Ascending aorta (tissue), 2 donors: ENCODE data around the gene TSHZ3. TPM values are rescaled to one million over a fixed set of nuclear protein-coding genes. Genes with fewer than 3 reads are reported as not detected.

Source experiments
- DNase-seq, 2 donors: peaks; one replicate each; pipeline ENCODE4 v3.0.0-alpha.2; 2019; ENCODE audit warnings: low spot score in 2 of 2
- H3K27ac ChIP-seq, 2 donors: fragments of 200-600 bp; sonication (generic); one replicate each; pipeline ENCODE4 v1.5.1; 2016 to 2017; ENCODE audit warnings: mild to moderate bottlenecking in 1 of 2
- H3K27me3 ChIP-seq: fragments of 200-600 bp; sonication (generic); one replicate; pipeline ENCODE4 v1.5.1; 2017
- H3K36me3 ChIP-seq, 2 donors: fragments of 200-600 bp; sonication (generic); one replicate each; pipeline ENCODE4 v1.5.1; 2016
- H3K4me1 ChIP-seq, 2 donors: fragments of 200-600 bp; sonication (generic); one replicate each; pipeline ENCODE4 v1.5.1; 2016 to 2017; ENCODE audit warnings: mild to moderate bottlenecking in 1 of 2
- H3K4me3 ChIP-seq, 2 donors: fragments of 200-600 bp; sonication (generic); one replicate each; pipeline ENCODE4 v1.5.1; 2016 to 2017; ENCODE audit warnings: mild to moderate bottlenecking in 1 of 2
- H3K9me3 ChIP-seq, 2 donors: fragments of 200-600 bp; sonication (generic); one replicate each; pipeline ENCODE4 v1.5.1; 2016
- intact Hi-C: fragments of 100-400 bp; cut with DNase I; formaldehyde crosslinking; loops from one replicate; pipeline ENCODE4 v1.15.1; 2023
- total RNA-seq: library from RNA; depleted of rRNA; stranded (reverse); fragments of >200 nt; gene quantifications from one replicate; pipeline ENCODE4 v1.1.0, GENCODE V29; 2016
- TF ChIP-seq, protein P1 (sequence below), 3 experiments: fragments of 200-600 bp in 2 of 3; fragments of 450-650 bp in 1 of 3; sonication (generic) in 2 of 3; IDR thresholded peaks; one replicate each; pipeline ENCODE4 v1.5.1; 2016 to 2019; ENCODE audit warnings: antibody characterized with exemption in 3 of 3, mild to moderate bottlenecking in 1 of 3, moderate library complexity in 1 of 3

The TSHZ3 gene, protein sequence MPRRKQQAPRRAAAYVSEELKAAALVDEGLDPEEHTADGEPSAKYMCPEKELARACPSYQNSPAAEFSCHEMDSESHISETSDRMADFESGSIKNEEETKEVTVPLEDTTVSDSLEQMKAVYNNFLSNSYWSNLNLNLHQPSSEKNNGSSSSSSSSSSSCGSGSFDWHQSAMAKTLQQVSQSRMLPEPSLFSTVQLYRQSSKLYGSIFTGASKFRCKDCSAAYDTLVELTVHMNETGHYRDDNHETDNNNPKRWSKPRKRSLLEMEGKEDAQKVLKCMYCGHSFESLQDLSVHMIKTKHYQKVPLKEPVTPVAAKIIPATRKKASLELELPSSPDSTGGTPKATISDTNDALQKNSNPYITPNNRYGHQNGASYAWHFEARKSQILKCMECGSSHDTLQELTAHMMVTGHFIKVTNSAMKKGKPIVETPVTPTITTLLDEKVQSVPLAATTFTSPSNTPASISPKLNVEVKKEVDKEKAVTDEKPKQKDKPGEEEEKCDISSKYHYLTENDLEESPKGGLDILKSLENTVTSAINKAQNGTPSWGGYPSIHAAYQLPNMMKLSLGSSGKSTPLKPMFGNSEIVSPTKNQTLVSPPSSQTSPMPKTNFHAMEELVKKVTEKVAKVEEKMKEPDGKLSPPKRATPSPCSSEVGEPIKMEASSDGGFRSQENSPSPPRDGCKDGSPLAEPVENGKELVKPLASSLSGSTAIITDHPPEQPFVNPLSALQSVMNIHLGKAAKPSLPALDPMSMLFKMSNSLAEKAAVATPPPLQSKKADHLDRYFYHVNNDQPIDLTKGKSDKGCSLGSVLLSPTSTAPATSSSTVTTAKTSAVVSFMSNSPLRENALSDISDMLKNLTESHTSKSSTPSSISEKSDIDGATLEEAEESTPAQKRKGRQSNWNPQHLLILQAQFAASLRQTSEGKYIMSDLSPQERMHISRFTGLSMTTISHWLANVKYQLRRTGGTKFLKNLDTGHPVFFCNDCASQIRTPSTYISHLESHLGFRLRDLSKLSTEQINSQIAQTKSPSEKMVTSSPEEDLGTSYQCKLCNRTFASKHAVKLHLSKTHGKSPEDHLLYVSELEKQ
- 9.9 TPM for total RNA-seq

DNA sequence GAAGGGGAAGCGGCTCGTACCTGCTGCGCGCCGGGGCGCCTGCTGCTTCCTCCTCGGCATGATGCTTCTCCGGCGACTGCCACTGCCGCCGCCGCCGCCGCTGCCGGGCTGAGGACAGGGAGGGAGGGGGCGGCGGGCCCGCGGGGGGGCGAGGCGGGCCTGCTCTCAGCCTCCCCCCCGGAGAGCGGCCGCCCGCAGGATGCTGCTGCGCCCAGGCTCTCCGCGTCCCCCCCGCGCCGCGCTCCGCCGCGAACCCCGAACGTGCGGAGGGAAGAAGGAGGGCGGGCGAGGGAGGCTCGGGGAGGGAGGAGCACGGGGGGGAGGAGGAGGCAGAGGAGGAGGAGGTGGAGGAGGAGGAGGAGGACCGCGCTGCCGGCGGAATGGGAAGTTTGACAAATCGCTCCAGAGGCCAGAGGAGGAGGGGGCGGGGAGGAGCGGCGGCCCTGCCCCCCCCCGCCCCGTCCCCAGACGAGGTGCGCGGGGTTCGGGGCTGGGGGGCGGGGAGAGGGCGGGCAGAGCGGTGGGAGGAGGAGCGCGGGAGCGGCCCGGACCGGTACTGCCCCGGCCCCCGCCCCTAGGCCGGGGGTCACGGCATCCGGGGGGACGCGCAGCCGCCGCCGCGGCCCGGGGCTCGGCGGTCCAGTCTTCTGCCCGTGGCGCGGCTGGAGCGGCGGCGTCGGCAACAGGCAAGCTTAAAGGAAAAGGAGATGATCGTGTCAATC is at the start of gene TSHZ3:
TSS of gene TSHZ3 (minus strand) at position 277 of the 722 bp plus-strand sequence. CDS start at position 60, 217 bp downstream.
- H3K4me1 ChIP-seq, result peaks cover 7 to 13% of the 10 kb centered on the region in 2 donors

DNA sequence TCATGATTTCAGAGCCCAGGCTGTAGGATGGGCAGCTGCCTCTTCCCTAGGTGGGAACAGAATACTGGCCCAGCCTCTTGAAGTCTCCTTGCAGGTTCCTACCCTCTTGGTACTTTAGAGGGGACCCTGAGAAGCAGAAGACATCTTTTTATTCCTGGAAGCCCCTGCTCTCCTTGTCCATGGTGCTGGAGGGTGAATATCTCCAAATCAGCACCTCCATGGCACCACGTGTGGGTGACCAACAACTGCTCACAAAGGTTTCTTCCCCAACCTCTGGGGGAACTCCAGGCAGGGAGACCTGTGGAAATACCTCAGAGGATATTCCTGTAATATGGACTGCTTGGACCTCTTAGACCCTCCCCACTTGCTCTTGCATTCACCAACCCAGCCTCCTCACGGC is 48.1 kb upstream of the TSHZ3 start:
- Histone ChIP-seq H3K4me3 (no peak overlapping the region), H3K27ac (no peak overlapping the region), H3K9me3 (no peaks in the 10 kb centered on the region), H3K4me1 (no peaks in the 10 kb centered on the region), H3K27me3 (no peaks in the 10 kb centered on the region), H3K36me3 (no peaks in the 10 kb centered on the region)
- TF ChIP-seq, protein P1, sequence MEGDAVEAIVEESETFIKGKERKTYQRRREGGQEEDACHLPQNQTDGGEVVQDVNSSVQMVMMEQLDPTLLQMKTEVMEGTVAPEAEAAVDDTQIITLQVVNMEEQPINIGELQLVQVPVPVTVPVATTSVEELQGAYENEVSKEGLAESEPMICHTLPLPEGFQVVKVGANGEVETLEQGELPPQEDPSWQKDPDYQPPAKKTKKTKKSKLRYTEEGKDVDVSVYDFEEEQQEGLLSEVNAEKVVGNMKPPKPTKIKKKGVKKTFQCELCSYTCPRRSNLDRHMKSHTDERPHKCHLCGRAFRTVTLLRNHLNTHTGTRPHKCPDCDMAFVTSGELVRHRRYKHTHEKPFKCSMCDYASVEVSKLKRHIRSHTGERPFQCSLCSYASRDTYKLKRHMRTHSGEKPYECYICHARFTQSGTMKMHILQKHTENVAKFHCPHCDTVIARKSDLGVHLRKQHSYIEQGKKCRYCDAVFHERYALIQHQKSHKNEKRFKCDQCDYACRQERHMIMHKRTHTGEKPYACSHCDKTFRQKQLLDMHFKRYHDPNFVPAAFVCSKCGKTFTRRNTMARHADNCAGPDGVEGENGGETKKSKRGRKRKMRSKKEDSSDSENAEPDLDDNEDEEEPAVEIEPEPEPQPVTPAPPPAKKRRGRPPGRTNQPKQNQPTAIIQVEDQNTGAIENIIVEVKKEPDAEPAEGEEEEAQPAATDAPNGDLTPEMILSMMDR (IDR thresholded peaks at IDR 0.05), result no peak
- intact Hi-C loops, result no loop called here
- no peak for DNase-seq

More for the DNA sequence above, at the start of gene TSHZ3:
- Histone ChIP-seq H3K27me3 (no peaks in the 10 kb centered on the region), H3K4me3 (peak within 1 kb of the TSS; percentile 88 to 98), H3K27ac (peak within 1 kb of the TSS; percentile 75 to 90), H3K9me3 (no peaks in the 10 kb centered on the region), H3K36me3 (no peaks in the 10 kb centered on the region)
- TF ChIP-seq, protein P1 (IDR thresholded peaks at IDR 0.05), result no peak
- DNase-seq, result peak in 1 of 2 donors; percentile 85
- intact Hi-C loops, result loop anchor here (2.0 to 10.0 kb wide), 2 partner anchors 995 to 1231 kb away; partner anchors contain the start of genes PDCD5 and ZNF507

DNA sequence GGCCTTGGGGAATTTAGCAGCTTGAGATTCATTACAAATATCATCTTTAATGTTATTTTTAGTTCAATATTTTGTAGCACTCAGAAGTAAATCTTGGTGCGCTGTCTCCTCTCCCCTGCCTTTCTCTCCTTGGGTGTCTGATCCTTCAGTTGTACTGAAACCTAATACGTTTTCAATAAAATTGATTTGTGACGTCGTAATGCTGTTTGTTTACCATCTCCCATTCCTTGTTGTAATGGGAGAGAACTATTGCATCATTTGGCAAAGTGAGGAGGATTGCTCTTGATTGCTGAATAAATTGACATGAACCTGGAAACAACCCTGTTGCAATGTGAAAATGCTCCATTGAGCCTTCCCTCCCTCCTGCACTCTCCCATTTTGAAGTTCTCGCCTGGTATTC is 43.2 kb upstream of the TSHZ3 start:
- no peaks in the 10 kb centered on the region for H3K4me1 ChIP-seq

DNA sequence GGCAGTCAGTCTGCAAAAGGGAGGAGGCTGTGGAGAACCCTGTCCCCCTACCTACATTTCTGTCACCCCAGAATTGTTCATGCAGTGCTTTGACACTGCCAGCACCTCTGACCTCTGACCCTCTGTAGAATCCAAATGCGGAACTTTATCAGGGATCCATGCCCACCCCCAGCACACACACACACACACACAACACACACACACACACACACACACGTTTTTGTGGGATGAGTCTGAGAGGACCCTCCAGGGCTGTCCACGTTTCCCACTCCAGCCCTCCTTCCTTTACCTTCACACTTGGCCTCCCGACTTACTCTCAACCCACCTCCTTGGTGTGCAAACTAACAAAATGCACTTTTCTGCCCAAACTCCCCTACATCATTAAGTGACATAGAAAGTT is 42.3 kb upstream of the TSHZ3 start:
- DNase-seq, result no peak
- intact Hi-C loops, result no loop called here
- H3K9me3 ChIP-seq, result no peaks in the 10 kb centered on the region
- TF ChIP-seq, protein P1 (IDR thresholded peaks at IDR 0.05), result no peak
- H3K27me3 ChIP-seq, result no peaks in the 10 kb centered on the region
- H3K4me3 ChIP-seq, result no peak overlapping the region
- H3K36me3 ChIP-seq, result no peaks in the 10 kb centered on the region
- H3K27ac ChIP-seq, result no peak overlapping the region
- H3K4me1 ChIP-seq, result no peaks in the 10 kb centered on the region

More for the DNA sequence above, 43.2 kb upstream of the TSHZ3 start:
- intact Hi-C loops, result no loop called here
- Histone ChIP-seq H3K36me3 (no peaks in the 10 kb centered on the region), H3K4me3 (no peak overlapping the region), H3K27ac (no peak overlapping the region), H3K27me3 (no peaks in the 10 kb centered on the region), H3K9me3 (no peaks in the 10 kb centered on the region)
- TF ChIP-seq, protein P1 (IDR thresholded peaks at IDR 0.05), result no peak
- DNase-seq, result no peak

DNA sequence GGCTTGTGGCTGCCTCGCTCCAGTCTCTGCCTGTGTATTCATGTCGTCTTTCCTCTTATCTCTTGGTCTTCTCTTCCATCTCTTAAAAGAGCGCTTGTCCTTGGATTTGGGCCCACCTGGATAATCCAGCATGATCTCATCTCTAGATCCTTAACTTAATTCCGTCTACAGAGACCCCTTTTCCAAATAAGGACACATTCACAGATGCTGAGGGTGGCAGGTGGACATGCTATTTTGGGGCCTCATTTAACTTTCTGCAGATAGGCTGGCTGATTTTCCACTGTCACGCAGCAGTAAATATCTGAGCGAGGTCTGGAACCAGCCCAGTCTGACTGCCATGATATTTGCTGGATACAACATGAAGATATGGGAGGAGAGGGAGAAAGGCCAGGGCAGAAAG is 41.5 kb upstream of the TSHZ3 start:
- TF ChIP-seq, protein P1 (IDR thresholded peaks at IDR 0.05), result no peak
- intact Hi-C loops, result no loop called here
- H3K9me3 ChIP-seq, result no peaks in the 10 kb centered on the region

More for the DNA sequence above, 41.5 kb upstream of the TSHZ3 start:
- Histone ChIP-seq H3K36me3 (no peaks in the 10 kb centered on the region), H3K4me1 (no peaks in the 10 kb centered on the region), H3K27me3 (no peaks in the 10 kb centered on the region), H3K27ac (no peak overlapping the region), H3K4me3 (no peak overlapping the region)
- DNase-seq, result no peak
